ENCODE data around the gene CAMK1D. TPM values are rescaled to one million over a fixed set of nuclear protein-coding genes. Genes with fewer than 3 reads are reported as not detected.

The CAMK1D gene
- total and polyA plus RNA-seq, 2 of the 8 experiments (the other 6 are each of a cell fraction or from before 2014, with no cell fraction given) = 3.5 to 10.6 TPM

DNA sequence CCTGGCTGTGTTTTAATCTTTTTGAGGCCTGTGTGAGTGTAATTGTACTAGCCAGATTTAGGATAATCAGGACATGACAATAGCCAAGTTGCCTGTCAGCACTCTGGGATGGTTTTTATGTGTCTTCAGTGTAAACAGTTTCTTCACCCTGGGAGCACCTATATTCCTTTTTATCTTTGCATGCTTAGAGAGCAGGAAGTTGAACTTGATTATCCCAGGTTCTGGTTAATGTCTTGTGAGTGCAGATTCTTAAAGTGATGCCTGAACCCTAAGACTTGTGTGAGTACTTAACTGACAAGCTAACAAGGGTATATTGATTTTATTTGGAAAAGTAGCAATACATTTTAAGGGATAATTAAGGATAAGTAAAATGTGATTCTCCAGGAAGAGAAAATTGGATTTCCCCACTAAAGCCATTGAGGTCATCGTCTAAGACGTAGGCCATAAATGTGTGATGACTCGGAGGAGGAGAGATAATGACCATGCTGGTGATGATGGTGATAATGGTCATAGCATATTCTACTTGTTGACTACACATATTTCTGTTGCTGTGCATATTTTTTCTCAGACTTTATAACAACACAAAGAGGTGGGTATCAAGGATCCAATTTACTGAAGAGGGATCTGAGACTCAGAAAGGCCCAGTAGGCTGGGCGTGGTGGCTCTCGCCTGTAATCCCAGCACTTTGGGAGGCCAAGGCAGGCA lies 234.7 kb downstream of the CAMK1D start:
- Histone ChIP-seq H4K8ac (ENCODE audit: extremely low read depth, insufficient read depth, low read length) (no peak overlapping the region), H4K5ac (ENCODE audit: insufficient read length, low read depth, low read length) (no peak overlapping the region), H2BK15ac (ENCODE audit: low read length) (no peak overlapping the region), H3K79me1 (ENCODE audit: low read depth, low read length) (no peaks in the 10 kb centered on the region), H3K9me3 (ENCODE audit: insufficient read depth in 2 of 2, low read depth in 1 of 2, low read length in 1 of 2) (no peaks in the 10 kb centered on the region), H4K20me1 (replicated peaks in 1 of 2; ENCODE audit: control insufficient read depth in 1 of 2, insufficient read depth in 2 of 2, low read length in 2 of 2) (no peaks in the 10 kb centered on the region), H3K27me3 (replicated peaks in 1 of 4; ENCODE audit: control insufficient read depth in 3 of 4, extremely low read depth in 1 of 4, insufficient read depth in 3 of 4, low read length in 3 of 4) (no peaks in the 10 kb centered on the region), H3K23me2 (ENCODE audit: low read depth, low read length) (no peaks in the 10 kb centered on the region), H3K27ac (ENCODE audit: low read depth, low read length) (no peak overlapping the region), H3K9ac (replicated peaks in 1 of 4; ENCODE audit: extremely low read depth in 1 of 4, low read depth in 3 of 4, low read length in 3 of 4) (no peak overlapping the region), H3K23ac (ENCODE audit: insufficient read length) (no peak overlapping the region), H3K56ac (replicated peaks; ENCODE audit: insufficient read length, low read depth, low read length) (no peak overlapping the region), H3K79me2 (ENCODE audit: control insufficient read depth in 1 of 2, insufficient read depth in 2 of 2, low read length in 2 of 2) (no peaks in the 10 kb centered on the region), H3K4ac (replicated peaks; ENCODE audit: insufficient read length, low read depth, low read length) (no peak overlapping the region), H2BK5ac (ENCODE audit: low read depth, low read length) (no peak overlapping the region), H3K4me3 (ENCODE audit: extremely low read depth in 1 of 4, insufficient read depth in 2 of 4, low read depth in 3 of 4, low read length in 4 of 4) (no peak overlapping the region), H4K91ac (replicated peaks; ENCODE audit: insufficient read length, low read length) (no peak overlapping the region), H2BK12ac (ENCODE audit: low read depth, low read length) (no peak overlapping the region), H2BK120ac (replicated peaks; ENCODE audit: low read depth, low read length) (no peak overlapping the region), H3K4me2 (ENCODE audit: insufficient read depth in 1 of 2, low read depth in 2 of 2, low read length in 2 of 2) (no peak overlapping the region), H3K14ac (ENCODE audit: insufficient read length) (no peak overlapping the region), H2AFZ (ENCODE audit: low read length) (no peak overlapping the region), H3K4me1 (replicated peaks in 1 of 4; ENCODE audit: control insufficient read depth in 3 of 4, insufficient read depth in 4 of 4, low read length in 3 of 4) (no peaks in the 10 kb centered on the region), H2BK20ac (ENCODE audit: low read length) (no peak overlapping the region), H2AK5ac (ENCODE audit: low read depth, low read length) (no peak overlapping the region), H3K18ac (ENCODE audit: extremely low read depth, low read length) (no peak overlapping the region), H3K36me3 (ENCODE audit: control insufficient read depth in 2 of 4, insufficient read depth in 4 of 4, low read length in 3 of 4) (no peaks in the 10 kb centered on the region; a peak in 1 of 8 replicates)
- TF ChIP-seq EZH2 (IDR thresholded peaks at IDR 0.05; ENCODE audit: low read depth, low read length, severe bottlenecking) (no peak), BACH1 (IDR thresholded peaks at IDR 0.05; ENCODE audit: low read length) (no peak), EP300 (IDR thresholded peaks at IDR 0.05; ENCODE audit: borderline replicate concordance in 1 of 2, low read depth in 2 of 2, low read length in 2 of 2) (no peak), GTF2F1 (IDR thresholded peaks at IDR 0.05; ENCODE audit: borderline replicate concordance, low read depth, low read length) (no peak), YY1 (IDR thresholded peaks at IDR 0.05; ENCODE audit: low read depth, low read length) (no peak), BRCA1 (IDR thresholded peaks at IDR 0.05; ENCODE audit: low read depth, low read length) (no peak), ZNF274 (IDR thresholded peaks at IDR 0.05; ENCODE audit: borderline replicate concordance, extremely low read depth, low read length) (no peak), SP1 (IDR thresholded peaks at IDR 0.05; ENCODE audit: low read depth, low read length) (no peak), RAD21 (IDR thresholded peaks at IDR 0.05 in 1 of 2, conservative IDR thresholded peaks at IDR 0.05 in 1 of 2; ENCODE audit: low read depth in 2 of 2, low read length in 2 of 2) (no peak)
- TF ChIP-seq, protein P1, sequence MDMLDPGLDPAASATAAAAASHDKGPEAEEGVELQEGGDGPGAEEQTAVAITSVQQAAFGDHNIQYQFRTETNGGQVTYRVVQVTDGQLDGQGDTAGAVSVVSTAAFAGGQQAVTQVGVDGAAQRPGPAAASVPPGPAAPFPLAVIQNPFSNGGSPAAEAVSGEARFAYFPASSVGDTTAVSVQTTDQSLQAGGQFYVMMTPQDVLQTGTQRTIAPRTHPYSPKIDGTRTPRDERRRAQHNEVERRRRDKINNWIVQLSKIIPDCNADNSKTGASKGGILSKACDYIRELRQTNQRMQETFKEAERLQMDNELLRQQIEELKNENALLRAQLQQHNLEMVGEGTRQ (IDR thresholded peaks at IDR 0.05; ENCODE audit: low read length) = no peak
- FAIRE-seq (no peak), DNase-seq (ENCODE audit: low read depth in 1 of 2, low spot score in 2 of 2) (no peak)
- WGBS, 2 experiments (ENCODE audit: extremely low coverage in 1 of 2, insufficient coverage in 1 of 2, insufficient read length in 1 of 2, insufficient replicate concordance in 2 of 2, low coverage in 1 of 2, low lambda C conversion rate in 2 of 2, missing lambda C conversion rate in 1 of 2) = 97% methylated on average over 5 of the region's 5 CpGs; no CpG with 5 or more reads in 1 of the 2 experiments
- POLR2A ChIA-PET (ENCODE audit: partially characterized antibody) = no interaction called here
- CTCF ChIA-PET (ENCODE audit: partially characterized antibody) = interaction anchor here (0.6 to 1.7 kb wide), 2 partner anchors 73 to 178 kb away, joined by 3 to 5 read pairs; no protein-coding TSS in a partner anchor

Measured in H1 (cell line).